Glutamatergic neuron (in vitro differentiated cells): ENCODE measurements around the gene BMPR1A. TPM values are rescaled to one million over a fixed set of nuclear protein-coding genes. Genes with fewer than 3 reads are reported as not detected.

Experiments used
- DNase-seq: peaks from one replicate; pipeline ENCODE4 v3.0.0; 2022
- H3K27ac Mint-ChIP-seq: one replicate; pipeline ENCODE4 v1.8.0; 2020; ENCODE audit warnings: mild to moderate bottlenecking, mixed read lengths, inconsistent platforms; ENCODE audit not compliant: unreplicated experiment
- H3K27me3 Mint-ChIP-seq: one replicate; pipeline ENCODE4 v1.8.0; 2020; ENCODE audit warnings: mild to moderate bottlenecking, moderate library complexity, mixed read lengths, inconsistent platforms; ENCODE audit not compliant: unreplicated experiment
- H3K36me3 Mint-ChIP-seq: one replicate; pipeline ENCODE4 v1.8.0; 2020; ENCODE audit warnings: mild to moderate bottlenecking, mixed read lengths, inconsistent platforms; ENCODE audit not compliant: unreplicated experiment
- H3K4me1 Mint-ChIP-seq: one replicate; pipeline ENCODE4 v1.8.0; 2020; ENCODE audit warnings: mild to moderate bottlenecking, low read depth, mixed read lengths, inconsistent platforms; ENCODE audit not compliant: unreplicated experiment
- H3K4me3 Mint-ChIP-seq: one replicate; pipeline ENCODE4 v1.8.0; 2020; ENCODE audit warnings: mild to moderate bottlenecking, mixed read lengths, inconsistent platforms; ENCODE audit not compliant: unreplicated experiment
- H3K9me3 Mint-ChIP-seq: one replicate; pipeline ENCODE4 v1.8.0; 2020; ENCODE audit warnings: mild to moderate bottlenecking, moderate library complexity, mixed read lengths, inconsistent platforms; ENCODE audit not compliant: unreplicated experiment
- total RNA-seq: library from RNA; stranded (reverse); fragmentation: NEBNext Ultra II Directional; extraction: Animal tissue kit (Norgen Biotek cat#: 25700); gene quantifications from one replicate; pipeline ENCODE4 v1.2.1, GENCODE V29; 2021; ENCODE audit not compliant: unreplicated experiment
- TF ChIP-seq, protein P1 (sequence below): fragments of 200-600 bp; sonication (generic); IDR thresholded peaks from one replicate; pipeline ENCODE4 v1.5.0; 2021; ENCODE audit not compliant: partially characterized antibody, unreplicated experiment

The BMPR1A gene
- total RNA-seq, 1 donor from 2014 or later, result 27.7 TPM

DNA sequence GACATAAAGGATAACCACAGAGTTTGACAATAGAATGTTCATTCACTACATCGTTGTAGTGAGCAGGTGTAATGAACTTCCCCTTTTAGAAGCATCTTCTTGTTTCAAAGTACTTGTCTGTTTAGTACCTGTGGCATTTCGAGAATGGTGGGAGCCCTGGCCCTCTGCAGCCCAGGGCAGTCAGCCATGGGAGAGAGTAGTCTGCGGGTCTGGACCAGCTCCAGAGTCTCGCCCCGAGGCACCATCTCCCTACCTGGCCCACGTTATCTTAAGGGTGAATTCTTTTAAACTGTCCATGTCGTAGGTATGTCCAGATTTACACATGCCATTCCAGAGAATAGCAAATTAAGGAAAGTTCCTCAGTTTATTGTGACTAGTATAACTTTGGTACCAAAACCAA, 99.7 kb downstream of the BMPR1A start:
- TF ChIP-seq, protein P1, sequence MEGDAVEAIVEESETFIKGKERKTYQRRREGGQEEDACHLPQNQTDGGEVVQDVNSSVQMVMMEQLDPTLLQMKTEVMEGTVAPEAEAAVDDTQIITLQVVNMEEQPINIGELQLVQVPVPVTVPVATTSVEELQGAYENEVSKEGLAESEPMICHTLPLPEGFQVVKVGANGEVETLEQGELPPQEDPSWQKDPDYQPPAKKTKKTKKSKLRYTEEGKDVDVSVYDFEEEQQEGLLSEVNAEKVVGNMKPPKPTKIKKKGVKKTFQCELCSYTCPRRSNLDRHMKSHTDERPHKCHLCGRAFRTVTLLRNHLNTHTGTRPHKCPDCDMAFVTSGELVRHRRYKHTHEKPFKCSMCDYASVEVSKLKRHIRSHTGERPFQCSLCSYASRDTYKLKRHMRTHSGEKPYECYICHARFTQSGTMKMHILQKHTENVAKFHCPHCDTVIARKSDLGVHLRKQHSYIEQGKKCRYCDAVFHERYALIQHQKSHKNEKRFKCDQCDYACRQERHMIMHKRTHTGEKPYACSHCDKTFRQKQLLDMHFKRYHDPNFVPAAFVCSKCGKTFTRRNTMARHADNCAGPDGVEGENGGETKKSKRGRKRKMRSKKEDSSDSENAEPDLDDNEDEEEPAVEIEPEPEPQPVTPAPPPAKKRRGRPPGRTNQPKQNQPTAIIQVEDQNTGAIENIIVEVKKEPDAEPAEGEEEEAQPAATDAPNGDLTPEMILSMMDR, result no peak
- Mint-ChIP-seq H3K27ac (no peak overlapping the region), H3K4me3 (no peak overlapping the region), H3K36me3 (no peaks in the 10 kb centered on the region), H3K4me1 (peaks cover 3% of the 10 kb centered on the region), H3K27me3 (no peaks in the 10 kb centered on the region), H3K9me3 (no peaks in the 10 kb centered on the region)
- DNase-seq, result no peak

DNA sequence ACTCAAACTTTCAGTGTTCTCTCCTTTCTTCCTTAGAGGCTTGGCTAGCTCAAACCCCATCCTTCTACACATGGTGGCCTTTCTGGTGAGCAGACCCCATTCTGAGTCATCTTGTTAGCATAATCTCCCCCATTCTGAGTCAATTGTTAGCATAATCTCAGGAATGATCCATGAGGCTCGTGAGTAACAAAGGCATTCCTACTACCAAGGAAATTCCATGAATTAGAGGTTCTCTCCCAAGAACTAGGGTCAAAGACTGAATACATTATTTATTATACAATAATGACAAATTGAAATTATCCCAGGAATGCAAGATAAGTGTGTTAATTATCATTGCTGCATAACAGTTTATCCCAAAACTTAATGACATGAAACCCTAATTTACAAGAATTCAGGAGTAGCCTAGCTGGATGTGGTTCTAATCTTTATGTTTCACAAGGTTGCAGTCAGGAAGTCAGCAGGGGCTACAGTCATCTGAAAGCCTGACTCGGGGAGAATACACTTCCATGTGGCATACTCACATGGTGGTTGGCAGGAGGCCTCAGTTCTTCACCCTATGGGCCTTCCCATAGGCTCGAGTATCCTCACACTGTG, 100.8 kb downstream of the BMPR1A start:
- DNase-seq, result no peak
- peaks cover 5% of the 10 kb centered on the region for H3K4me1 Mint-ChIP-seq
- no peaks in the 10 kb centered on the region for H3K27me3 Mint-ChIP-seq
- no peak overlapping the region for H3K4me3 Mint-ChIP-seq
- H3K36me3 Mint-ChIP-seq, result no peaks in the 10 kb centered on the region
- no peaks in the 10 kb centered on the region for H3K9me3 Mint-ChIP-seq
- TF ChIP-seq, protein P1, result no peak
- no peak overlapping the region for H3K27ac Mint-ChIP-seq

DNA sequence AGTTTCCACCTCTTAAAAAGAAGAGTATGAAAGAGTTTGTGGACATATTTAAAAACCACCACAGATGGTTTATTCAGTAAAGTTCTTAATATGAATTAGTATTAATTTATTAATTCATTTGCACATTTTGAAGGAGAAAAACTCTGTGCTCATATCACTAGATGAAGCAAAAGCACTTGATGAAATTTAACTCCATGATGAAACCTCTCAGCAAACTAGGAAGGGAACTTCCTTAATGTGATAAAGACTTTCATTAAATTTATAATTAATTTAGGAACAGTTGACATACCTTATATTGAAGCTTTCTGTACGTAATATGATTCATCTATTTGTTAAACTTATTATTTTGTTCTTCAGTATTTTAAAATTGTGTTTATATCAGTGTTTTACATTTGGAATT, 101.6 kb downstream of the BMPR1A start:
- H3K27ac Mint-ChIP-seq, result no peak overlapping the region
- peaks cover 8% of the 10 kb centered on the region for H3K4me1 Mint-ChIP-seq
- H3K9me3 Mint-ChIP-seq, result no peaks in the 10 kb centered on the region
- H3K27me3 Mint-ChIP-seq, result no peaks in the 10 kb centered on the region
- no peak for DNase-seq
- no peak overlapping the region for H3K4me3 Mint-ChIP-seq
- no peaks in the 10 kb centered on the region for H3K36me3 Mint-ChIP-seq
- TF ChIP-seq, protein P1, result no peak

DNA sequence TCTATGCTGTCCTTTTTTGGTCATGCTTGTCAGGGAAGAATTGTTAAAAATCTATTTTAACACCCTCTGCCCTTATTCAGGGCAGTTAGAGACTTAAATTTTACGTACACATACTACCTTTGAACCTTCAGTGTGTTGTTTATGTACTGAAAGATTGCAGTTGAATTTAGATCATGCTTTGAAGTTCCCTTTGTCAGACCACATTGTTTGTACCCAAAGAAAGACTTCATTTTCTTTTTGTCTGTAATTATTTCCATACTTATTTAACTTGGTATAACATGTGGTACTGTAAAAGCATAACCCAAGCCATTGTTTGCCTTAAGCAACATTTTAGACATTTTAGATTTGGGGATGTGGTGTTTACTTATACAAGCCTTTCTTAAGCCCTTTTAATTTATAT, 104.9 kb downstream of the BMPR1A start:
- Mint-ChIP-seq H3K27me3 (peaks cover 1% of the 10 kb centered on the region), H3K27ac (no peak overlapping the region), H3K36me3 (no peaks in the 10 kb centered on the region), H3K4me3 (no peak overlapping the region), H3K4me1 (peaks cover 31% of the 10 kb centered on the region), H3K9me3 (peaks cover 3% of the 10 kb centered on the region)
- TF ChIP-seq, protein P1, result no peak
- no peak for DNase-seq

DNA sequence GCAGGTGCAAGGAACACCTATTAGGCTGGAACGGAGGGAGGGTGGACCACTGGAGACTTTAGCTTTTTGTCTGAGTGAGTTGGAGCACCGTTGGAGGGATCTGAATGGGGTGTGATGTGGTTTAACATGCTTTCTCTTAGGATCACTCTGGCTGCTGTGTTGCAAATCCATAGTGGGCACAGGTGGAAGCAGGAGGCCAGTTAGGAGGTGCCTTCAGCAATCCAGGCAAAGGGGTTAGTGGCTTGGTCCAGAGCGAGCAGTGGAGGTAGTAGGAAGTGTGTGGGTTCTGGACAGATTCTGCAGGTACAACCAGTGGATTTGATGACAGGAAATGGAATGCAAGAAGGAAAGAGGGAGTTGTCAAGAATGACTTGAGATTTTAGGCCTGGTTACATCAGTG, 106.0 kb downstream of the BMPR1A start:
- peaks cover 31% of the 10 kb centered on the region for H3K4me1 Mint-ChIP-seq

More for the DNA sequence above, 106.0 kb downstream of the BMPR1A start:
- peak overlapping the region; percentile 5 for H3K4me3 Mint-ChIP-seq
- no peaks in the 10 kb centered on the region for H3K36me3 Mint-ChIP-seq
- TF ChIP-seq, protein P1, result no peak
- H3K27ac Mint-ChIP-seq, result peak overlapping the region; percentile 30
- peaks cover 1% of the 10 kb centered on the region for H3K27me3 Mint-ChIP-seq
- peaks cover 3% of the 10 kb centered on the region for H3K9me3 Mint-ChIP-seq
- no peak for DNase-seq
